LNCaP clone FGC (cell line): ENCODE data around the gene SPATA2L.

Experiments used
- DNase-seq: peaks from one replicate; pipeline ENCODE4 v3.0.0-alpha.2; 2011; ENCODE audit warnings: low read depth
- H3K4me3 ChIP-seq: 2 replicates; pipeline ENCODE4 v1.5.1; 2011; ENCODE audit warnings: mild to moderate bottlenecking, low read depth, low read length, control low read depth
- TF ChIP-seq, protein P1 (sequence below): IDR thresholded peaks from 2 replicates; pipeline ENCODE4 v1.5.1; 2012; ENCODE audit warnings: mild to moderate bottlenecking; ENCODE audit not compliant: control insufficient read depth, insufficient read depth; ENCODE audit errors: extremely low read depth

The SPATA2L gene

DNA sequence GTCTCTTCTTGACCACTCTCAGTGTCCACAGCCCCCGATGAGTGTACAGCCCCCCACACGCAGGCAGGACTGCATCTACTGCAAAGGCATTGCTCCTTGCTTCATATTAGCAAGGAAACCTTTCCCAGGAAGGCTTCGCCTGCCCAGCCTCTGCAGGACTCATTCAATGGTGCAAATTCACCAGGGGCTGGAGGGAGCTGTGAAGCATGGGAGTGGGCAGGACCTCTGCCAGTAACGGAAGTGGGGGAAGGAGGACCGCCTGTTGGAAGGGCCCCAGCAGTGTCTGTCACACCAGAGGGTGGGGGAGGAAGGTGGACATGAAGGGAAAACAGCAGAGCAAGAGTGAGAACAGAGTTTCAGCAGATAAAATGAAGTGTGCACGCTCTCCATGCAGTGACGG is 41.4 kb downstream of the SPATA2L start:
- no peak for DNase-seq
- no peak overlapping the region for H3K4me3 ChIP-seq
- TF ChIP-seq, protein P1, sequence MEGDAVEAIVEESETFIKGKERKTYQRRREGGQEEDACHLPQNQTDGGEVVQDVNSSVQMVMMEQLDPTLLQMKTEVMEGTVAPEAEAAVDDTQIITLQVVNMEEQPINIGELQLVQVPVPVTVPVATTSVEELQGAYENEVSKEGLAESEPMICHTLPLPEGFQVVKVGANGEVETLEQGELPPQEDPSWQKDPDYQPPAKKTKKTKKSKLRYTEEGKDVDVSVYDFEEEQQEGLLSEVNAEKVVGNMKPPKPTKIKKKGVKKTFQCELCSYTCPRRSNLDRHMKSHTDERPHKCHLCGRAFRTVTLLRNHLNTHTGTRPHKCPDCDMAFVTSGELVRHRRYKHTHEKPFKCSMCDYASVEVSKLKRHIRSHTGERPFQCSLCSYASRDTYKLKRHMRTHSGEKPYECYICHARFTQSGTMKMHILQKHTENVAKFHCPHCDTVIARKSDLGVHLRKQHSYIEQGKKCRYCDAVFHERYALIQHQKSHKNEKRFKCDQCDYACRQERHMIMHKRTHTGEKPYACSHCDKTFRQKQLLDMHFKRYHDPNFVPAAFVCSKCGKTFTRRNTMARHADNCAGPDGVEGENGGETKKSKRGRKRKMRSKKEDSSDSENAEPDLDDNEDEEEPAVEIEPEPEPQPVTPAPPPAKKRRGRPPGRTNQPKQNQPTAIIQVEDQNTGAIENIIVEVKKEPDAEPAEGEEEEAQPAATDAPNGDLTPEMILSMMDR, result no peak

DNA sequence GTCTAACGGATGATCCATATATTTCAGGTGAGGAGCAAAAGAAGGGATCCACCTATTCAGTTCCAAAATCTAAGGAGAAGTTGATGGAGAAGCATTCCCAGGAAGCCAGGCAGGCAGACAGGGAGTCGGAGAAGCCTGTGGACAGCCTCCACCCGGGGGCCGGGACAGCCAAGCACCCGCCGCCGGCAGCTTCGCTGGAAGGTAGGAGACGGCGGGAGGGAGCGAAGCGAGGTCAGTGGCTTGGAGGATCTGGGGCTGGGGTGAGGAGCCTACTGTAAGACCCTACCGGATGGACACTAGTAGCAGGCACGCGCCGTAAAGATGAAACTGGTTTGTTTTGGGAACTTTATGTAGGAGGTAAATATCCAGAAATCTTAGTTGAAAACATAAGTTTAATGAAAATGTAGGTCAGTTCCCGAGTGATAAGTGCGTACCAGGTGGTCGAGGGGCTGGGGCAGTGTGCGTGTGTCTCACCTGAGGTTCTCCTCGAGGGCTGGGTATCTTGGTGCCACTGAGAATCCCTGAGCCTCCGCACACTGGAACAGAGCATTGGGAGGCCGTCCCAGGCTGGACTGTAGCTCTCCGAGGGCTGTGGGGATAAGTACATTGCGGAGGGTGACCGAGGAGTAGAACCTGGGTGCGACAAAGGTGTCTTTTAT is 43.2 kb downstream of the SPATA2L start:
- no peak for DNase-seq
- peak overlapping the region; percentile 90 for H3K4me3 ChIP-seq
- TF ChIP-seq, protein P1, result no peak

DNA sequence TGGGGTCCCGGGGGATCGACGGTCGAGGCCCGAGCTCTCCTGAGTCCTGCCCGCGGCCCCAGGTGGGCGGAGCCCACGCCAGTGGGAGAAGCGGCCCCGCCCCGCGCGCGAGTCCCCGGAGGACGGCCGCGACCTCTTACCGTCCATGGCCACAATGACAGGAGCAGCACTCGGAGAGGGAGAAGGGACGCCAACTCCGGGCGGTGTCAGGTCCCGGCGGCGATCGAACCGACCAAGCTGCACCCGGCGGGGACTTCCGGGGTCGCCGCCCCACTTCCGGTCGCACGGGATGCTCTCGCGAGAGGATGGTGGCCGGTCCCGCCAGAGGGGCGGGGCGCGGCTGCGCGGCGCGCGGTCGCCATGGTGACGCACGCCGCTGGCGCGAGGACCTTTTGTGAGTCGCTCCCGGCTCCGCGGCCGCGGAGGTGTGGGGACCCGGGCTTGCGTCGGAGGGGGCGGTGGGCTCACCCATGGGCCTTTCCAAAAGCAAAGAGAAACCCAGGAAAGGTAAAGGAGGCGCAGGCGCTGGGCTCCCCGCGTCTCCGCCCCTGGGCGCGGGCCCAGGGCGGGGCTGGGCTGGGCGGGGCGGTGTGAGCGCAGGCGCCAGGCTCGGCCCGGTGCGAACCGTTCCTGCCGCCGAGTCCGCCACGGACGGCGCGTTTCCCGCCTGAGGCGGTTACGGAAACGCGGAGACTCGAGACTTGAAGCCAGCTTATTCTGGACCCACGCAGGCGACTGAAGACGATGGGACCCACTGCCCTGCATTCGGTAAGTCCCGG is 43.9 kb downstream of the SPATA2L start, which contains the start of the genes CHMP1A and SPATA33:
CHMP1A (minus strand) TSS at position 267 of the 779 bp plus-strand sequence; CDS start at position 147, 120 bp downstream.
SPATA33 (plus strand) TSS at position 395 of the 779 bp plus-strand sequence; CDS start at position 471, 76 bp downstream.
- peak within 1 kb of the TSS; percentile 90 for H3K4me3 ChIP-seq
- DNase-seq, result peak; percentile 38
- TF ChIP-seq, protein P1, result no peak

DNA sequence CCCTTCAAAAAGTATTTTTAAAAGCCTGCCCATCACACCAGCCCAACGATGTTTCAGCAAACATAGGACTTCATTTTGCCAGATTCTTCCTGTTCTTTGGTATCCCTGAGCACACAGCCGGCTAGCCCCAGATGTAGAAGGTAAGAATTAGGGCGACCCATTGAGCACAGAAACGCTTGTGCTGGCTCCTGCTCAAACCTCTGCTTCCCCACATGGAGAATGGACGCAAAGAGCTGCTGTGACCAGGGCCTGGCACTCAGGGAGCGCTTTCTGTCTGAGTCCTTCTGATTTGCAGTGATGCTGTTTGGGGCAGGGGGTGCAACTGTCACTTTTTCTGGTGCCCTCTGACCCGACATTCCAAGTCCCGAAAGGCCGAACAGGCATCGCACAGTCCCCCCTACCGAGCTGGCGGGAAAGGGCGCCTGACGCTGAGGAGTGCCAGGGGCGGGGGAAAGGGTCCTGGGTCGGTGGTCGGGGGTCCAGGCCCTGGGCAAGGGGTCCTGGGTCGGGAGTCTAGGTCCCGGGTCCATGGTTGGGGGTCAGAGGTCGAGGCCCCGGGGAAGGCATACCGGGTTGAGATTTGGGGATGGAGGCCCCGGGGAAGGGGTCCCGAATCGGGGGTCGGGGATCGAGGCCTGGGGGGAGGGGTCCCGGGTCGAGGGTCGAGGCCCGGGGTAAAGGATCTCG is 44.9 kb downstream of the SPATA2L start:
- peak overlapping the region; percentile 90 for H3K4me3 ChIP-seq
- DNase-seq, result no peak
- TF ChIP-seq, protein P1, result no peak

DNA sequence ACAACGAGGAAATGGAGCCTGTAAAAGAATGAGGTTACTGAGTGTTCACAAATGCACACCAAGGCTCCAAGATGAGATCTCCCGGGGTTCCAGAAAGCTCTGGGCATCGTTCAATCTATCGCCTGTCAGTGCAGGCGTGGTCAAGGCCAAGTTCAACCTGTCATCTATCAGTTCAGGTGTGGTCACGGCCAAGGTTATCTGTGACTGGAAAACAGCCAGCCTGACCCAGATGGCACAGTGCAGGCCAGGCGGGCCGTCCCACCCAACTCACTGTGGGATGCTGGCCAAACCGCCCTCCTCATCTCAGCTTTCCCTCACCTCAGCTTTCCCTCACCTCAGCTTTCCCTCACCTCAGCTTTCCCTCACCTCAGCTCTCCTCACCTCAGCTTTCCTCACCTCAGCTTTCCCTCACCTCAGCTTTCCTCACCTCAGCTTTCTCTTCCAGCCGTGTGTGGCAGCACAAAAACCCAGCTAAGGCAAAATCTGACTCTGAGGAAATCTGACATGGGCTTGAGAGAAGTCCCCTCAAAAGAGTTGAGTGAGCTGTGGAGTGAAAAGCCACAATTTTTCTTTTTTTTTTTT is 46.4 kb downstream of the SPATA2L start:
- TF ChIP-seq, protein P1, result no peak
- DNase-seq, result no peak
- H3K4me3 ChIP-seq, result no peak overlapping the region

DNA sequence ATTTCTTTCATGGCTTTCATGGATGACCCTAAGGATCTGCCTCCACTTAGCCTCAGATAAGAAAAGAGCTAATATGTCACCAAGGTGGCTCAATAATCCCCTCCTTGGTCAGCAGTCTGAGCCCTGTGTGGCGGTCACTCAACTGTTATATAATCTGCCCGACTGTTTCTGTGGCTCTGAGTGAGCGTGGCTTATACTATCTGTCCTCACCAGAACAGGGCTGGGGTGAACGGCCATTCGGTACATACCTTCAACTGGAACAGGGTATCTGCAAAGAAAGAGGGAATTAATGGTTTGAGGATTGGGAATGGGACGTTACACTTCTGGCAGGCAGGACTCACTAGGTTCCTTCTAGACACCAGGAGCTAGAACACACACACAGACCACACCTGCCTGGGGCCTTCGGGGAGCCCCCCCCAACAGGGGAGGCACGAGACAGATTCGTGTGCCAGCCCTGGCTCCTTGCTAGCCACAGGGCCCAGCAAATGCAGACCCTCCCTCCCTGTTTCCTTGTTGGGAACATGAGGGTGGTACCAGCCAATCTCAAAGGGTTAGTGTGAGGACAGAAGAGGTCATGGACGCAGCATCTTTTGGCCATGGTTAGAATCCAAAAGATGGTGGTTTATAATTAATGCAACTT is 47.7 kb downstream of the SPATA2L start:
- H3K4me3 ChIP-seq, result no peak overlapping the region
- DNase-seq, result no peak
- TF ChIP-seq, protein P1, result no peak
